ENCODE results near the gene C11orf68.

The C11orf68 gene

GRCh38 chr11:65867284-65868071 is 51.4 kb downstream of the C11orf68 start:
- TF ChIP-seq CTCF (IDR thresholded peaks at IDR 0.05; ENCODE audit: poor library complexity, severe bottlenecking): no peak
- Histone ChIP-seq H3K4me3 (ENCODE audit: severe bottlenecking) (no peak overlapping the region), H3K27ac (ENCODE audit: poor library complexity, severe bottlenecking) (no peak overlapping the region), H3K27me3 (ENCODE audit: insufficient read depth, poor library complexity, severe bottlenecking) (no peaks in the 10 kb centered on the region), H3K4me1 (ENCODE audit: insufficient read depth, poor library complexity, severe bottlenecking) (no peaks in the 10 kb centered on the region), H3K9me3 (ENCODE audit: severe bottlenecking) (no peaks in the 10 kb centered on the region), H3K36me3 (ENCODE audit: low read depth) (peaks cover 56% of the 10 kb centered on the region)
- DNase-seq (ENCODE audit: low spot score) (no peak), ATAC-seq (ENCODE audit: low read depth) (no peak; the same call in 2 of the 3 replicates)
